IgD-negative memory B cell (primary cell): Measurements from ENCODE around the gene MISP3. TPM values are rescaled to one million over a fixed set of nuclear protein-coding genes. Genes with fewer than 3 reads are reported as not detected.

Source experiments
- polyA plus RNA-seq: library from polyadenylated mRNA; unstranded; fragments of 300-500 nt; fragmentation: Illumina TruSeq; gene quantifications from one replicate; pipeline ENCODE4 v1.2.3, GENCODE V29; 2021

MISP3 gene
- polyA plus RNA-seq, 1 donor from 2014 or later: 0.16 TPM

Other genes with a start within 250 kb of the MISP3 start
- not detected for gene NANOS3, start 195.7 kb upstream of the MISP3 start, polyA plus RNA-seq
- not detected for gene BRME1, start 166.7 kb upstream of the MISP3 start, polyA plus RNA-seq
- gene CC2D1A, start 166.6 kb upstream of the MISP3 start, polyA plus RNA-seq: 15.5 TPM
- not detected for gene PODNL1, start 134.4 kb upstream of the MISP3 start, polyA plus RNA-seq
- gene DCAF15, start 120.3 kb upstream of the MISP3 start, polyA plus RNA-seq: 5.7 TPM
- gene RFX1, start 66.5 kb upstream of the MISP3 start, polyA plus RNA-seq: 3.7 TPM
- 0.65 TPM for gene RLN3, start 44.6 kb upstream of the MISP3 start, polyA plus RNA-seq
- gene IL27RA, start 41.0 kb upstream of the MISP3 start, polyA plus RNA-seq: 58.3 TPM
- not detected for gene PALM3, start 10.7 kb upstream of the MISP3 start, polyA plus RNA-seq
- gene C19orf67, start 13.0 kb downstream of the MISP3 start, polyA plus RNA-seq: not detected
- 2.8 TPM for gene SAMD1, start 18.0 kb downstream of the MISP3 start, polyA plus RNA-seq
- 1.4 TPM for gene PRKACA, start 45.0 kb downstream of the MISP3 start, polyA plus RNA-seq
- gene ASF1B, start 63.8 kb downstream of the MISP3 start, polyA plus RNA-seq: 1.9 TPM
- gene ADGRL1, start 133.4 kb downstream of the MISP3 start, polyA plus RNA-seq: 0.11 TPM